KMS-11 (cell line): ENCODE data around the gene FOS.

ENCODE experiments used
- H2AFZ ChIP-seq: fragments of 200-600 bp; sonication (generic); 2 replicates; pipeline ENCODE4 v1.6.1; 2016; ENCODE audit warnings: antibody characterized with exemption, mixed run types, low read depth
- H3K27ac ChIP-seq: fragments of 200-600 bp; sonication (generic); 2 replicates; pipeline ENCODE4 v1.6.1; 2016; ENCODE audit warnings: mild to moderate bottlenecking, mixed run types
- H3K27me3 ChIP-seq: fragments of 200-600 bp; sonication (generic); 2 replicates; pipeline ENCODE4 v1.6.1; 2017; ENCODE audit warnings: mild to moderate bottlenecking, low read depth, mixed run types, moderate library complexity; ENCODE audit not compliant: insufficient read depth
- H3K36me3 ChIP-seq: fragments of 200-600 bp; sonication (generic); 2 replicates; pipeline ENCODE4 v1.6.1; 2017; ENCODE audit warnings: mild to moderate bottlenecking, mixed run types; ENCODE audit not compliant: insufficient read depth
- H3K4me1 ChIP-seq: fragments of 200-600 bp; sonication (generic); 2 replicates; pipeline ENCODE4 v1.6.1; 2016; ENCODE audit warnings: mild to moderate bottlenecking, low read depth, mixed run types; ENCODE audit not compliant: poor library complexity, severe bottlenecking
- H3K4me2 ChIP-seq: fragments of 200-600 bp; sonication (generic); 2 replicates; pipeline ENCODE4 v1.7.0; 2016; ENCODE audit warnings: mild to moderate bottlenecking, mixed run types
- H3K4me3 ChIP-seq: fragments of 200-600 bp; sonication (generic); IDR thresholded peaks from 2 replicates; pipeline ENCODE4 v1.6.1; 2017; ENCODE audit warnings: low read depth, low read length, mixed read lengths; ENCODE audit not compliant: insufficient read depth
- H3K79me2 ChIP-seq: fragments of 200-600 bp; sonication (generic); 2 replicates; pipeline ENCODE4 v1.6.1; 2016; ENCODE audit warnings: low read depth, mixed run types; ENCODE audit not compliant: insufficient read depth
- H3K9ac ChIP-seq: fragments of 200-600 bp; sonication (generic); 2 replicates; pipeline ENCODE4 v1.6.1; 2016; ENCODE audit warnings: mild to moderate bottlenecking, mixed run types
- H4K20me1 ChIP-seq: fragments of 200-600 bp; sonication (generic); 2 replicates; pipeline ENCODE4 v1.6.1; 2016; ENCODE audit warnings: mild to moderate bottlenecking, mixed run types; ENCODE audit not compliant: insufficient read depth
- TF ChIP-seq, protein P1 (sequence below): fragments of 200-600 bp; sonication (generic); conservative IDR thresholded peaks from 2 replicates; pipeline ENCODE4 v1.6.1; 2017; ENCODE audit warnings: low read depth, mild to moderate bottlenecking, antibody characterized with exemption, low read length, moderate library complexity, mixed read lengths

Gene FOS

GRCh38 chr14:75295491-75296345 lies 17.1 kb downstream of the FOS start:
- Histone ChIP-seq H3K4me3 (no peak overlapping the region), H3K79me2 (no peaks in the 10 kb centered on the region), H3K36me3 (no peaks in the 10 kb centered on the region), H3K4me1 (peaks cover 10% of the 10 kb centered on the region), H3K27ac (no peak overlapping the region), H3K27me3 (no peaks in the 10 kb centered on the region; the same call in 1 of the 2 replicates), H2AFZ (peak overlapping the region; percentile 39; the same call in 1 of the 2 replicates), H3K4me2 (peak overlapping the region; percentile 68), H3K9ac (no peak overlapping the region), H4K20me1 (no peaks in the 10 kb centered on the region)
- TF ChIP-seq, protein P1, sequence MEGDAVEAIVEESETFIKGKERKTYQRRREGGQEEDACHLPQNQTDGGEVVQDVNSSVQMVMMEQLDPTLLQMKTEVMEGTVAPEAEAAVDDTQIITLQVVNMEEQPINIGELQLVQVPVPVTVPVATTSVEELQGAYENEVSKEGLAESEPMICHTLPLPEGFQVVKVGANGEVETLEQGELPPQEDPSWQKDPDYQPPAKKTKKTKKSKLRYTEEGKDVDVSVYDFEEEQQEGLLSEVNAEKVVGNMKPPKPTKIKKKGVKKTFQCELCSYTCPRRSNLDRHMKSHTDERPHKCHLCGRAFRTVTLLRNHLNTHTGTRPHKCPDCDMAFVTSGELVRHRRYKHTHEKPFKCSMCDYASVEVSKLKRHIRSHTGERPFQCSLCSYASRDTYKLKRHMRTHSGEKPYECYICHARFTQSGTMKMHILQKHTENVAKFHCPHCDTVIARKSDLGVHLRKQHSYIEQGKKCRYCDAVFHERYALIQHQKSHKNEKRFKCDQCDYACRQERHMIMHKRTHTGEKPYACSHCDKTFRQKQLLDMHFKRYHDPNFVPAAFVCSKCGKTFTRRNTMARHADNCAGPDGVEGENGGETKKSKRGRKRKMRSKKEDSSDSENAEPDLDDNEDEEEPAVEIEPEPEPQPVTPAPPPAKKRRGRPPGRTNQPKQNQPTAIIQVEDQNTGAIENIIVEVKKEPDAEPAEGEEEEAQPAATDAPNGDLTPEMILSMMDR = peak; percentile 88

GRCh38 chr14:75297411-75298040 lies 18.9 kb downstream of the FOS start:
- no peak overlapping the region for H2AFZ ChIP-seq
- H3K4me3 ChIP-seq = no peak overlapping the region
- no peaks in the 10 kb centered on the region; the same call in 1 of the 2 replicates for H3K27me3 ChIP-seq
- peaks cover 10% of the 10 kb centered on the region for H3K4me1 ChIP-seq
- TF ChIP-seq, protein P1 = no peak
- H3K36me3 ChIP-seq = no peaks in the 10 kb centered on the region
- no peak overlapping the region for H3K27ac ChIP-seq
- no peak overlapping the region for H3K4me2 ChIP-seq
- H4K20me1 ChIP-seq = no peaks in the 10 kb centered on the region
- no peak overlapping the region for H3K9ac ChIP-seq
- H3K79me2 ChIP-seq = no peaks in the 10 kb centered on the region

GRCh38 chr14:75298187-75298965 lies 19.7 kb downstream of the FOS start:
- Histone ChIP-seq H3K36me3 (no peaks in the 10 kb centered on the region), H2AFZ (no peak overlapping the region), H3K79me2 (no peaks in the 10 kb centered on the region), H3K4me1 (peaks cover 12% of the 10 kb centered on the region), H4K20me1 (no peaks in the 10 kb centered on the region), H3K4me2 (no peak overlapping the region), H3K27ac (no peak overlapping the region), H3K27me3 (no peaks in the 10 kb centered on the region; the same call in 1 of the 2 replicates), H3K4me3 (no peak overlapping the region), H3K9ac (no peak overlapping the region)
- TF ChIP-seq, protein P1 = no peak

GRCh38 chr14:75299059-75299458 lies 20.4 kb downstream of the FOS start:
- Histone ChIP-seq H3K79me2 (no peaks in the 10 kb centered on the region), H3K27me3 (no peaks in the 10 kb centered on the region; the same call in 1 of the 2 replicates), H3K36me3 (no peaks in the 10 kb centered on the region), H3K4me3 (no peak overlapping the region), H3K27ac (no peak overlapping the region), H3K4me2 (no peak overlapping the region), H3K9ac (no peak overlapping the region), H3K4me1 (peaks cover 13% of the 10 kb centered on the region), H2AFZ (no peak overlapping the region), H4K20me1 (no peaks in the 10 kb centered on the region)
- TF ChIP-seq, protein P1 = no peak
